GM23338 (cell line): ENCODE results near the gene AMFR. TPM values are rescaled to one million over a fixed set of nuclear protein-coding genes. Genes with fewer than 3 reads are reported as not detected.

Experiments
- CREB1 ChIP-seq: fragments of 250-450 bp; sonication (Bioruptor Pico); IDR thresholded peaks from 2 replicates; pipeline ENCODE4 v1.5.0; 2020; ENCODE audit warnings: low read depth, mild to moderate bottlenecking, moderate library complexity
- EZH2 ChIP-seq: fragments of 200-600 bp; sonication (generic); IDR thresholded peaks from one replicate; pipeline ENCODE4 v1.8.0; 2017; ENCODE audit warnings: antibody characterized with exemption, mild to moderate bottlenecking, low read depth; ENCODE audit not compliant: unreplicated experiment
- JUNB ChIP-seq: IDR thresholded peaks from one replicate; pipeline ENCODE4 v1.6.1; 2016; ENCODE audit warnings: antibody characterized with exemption; ENCODE audit not compliant: unreplicated experiment
- NANOG ChIP-seq: IDR thresholded peaks from 2 replicates; pipeline ENCODE4 v1.6.1; 2016; ENCODE audit warnings: antibody characterized with exemption, borderline replicate concordance
- POLR2AphosphoS5 ChIP-seq: IDR thresholded peaks from 2 replicates; pipeline ENCODE4 v1.6.1; 2016; ENCODE audit warnings: antibody characterized with exemption, low read depth
- STAT1 ChIP-seq: IDR thresholded peaks from one replicate; pipeline ENCODE4 v1.6.1; 2016; ENCODE audit warnings: antibody characterized with exemption; ENCODE audit not compliant: unreplicated experiment
- ZNF114 ChIP-seq: fragments of 250-450 bp; sonication (Bioruptor Pico); IDR thresholded peaks from 2 replicates; pipeline ENCODE4 v1.5.0; 2020; ENCODE audit warnings: mild to moderate bottlenecking, moderate library complexity
- polyA plus RNA-seq: library from polyadenylated mRNA; unstranded; fragments of >200 nt; fragmentation: Nextera tagmentation; extraction: Ambion mirVana; gene quantifications from 2 replicates; pipeline ENCODE4 v1.2.1, GENCODE V29; 2016
- total RNA-seq: library from RNA; depleted of rRNA; stranded (reverse); fragments of >200 nt; shearing (Covaris generic); gene quantifications from 2 replicates; pipeline ENCODE4 v1.2.3, GENCODE V29; 2014
- TF ChIP-seq, protein P1 (sequence below): fragments of 250-450 bp; sonication (Bioruptor Pico); IDR thresholded peaks from 2 replicates; pipeline ENCODE4 v1.5.0; 2020; ENCODE audit warnings: mild to moderate bottlenecking, moderate library complexity
- TF ChIP-seq, protein P2 (sequence below): IDR thresholded peaks from 2 replicates; pipeline ENCODE4 v1.6.1; 2016; ENCODE audit warnings: antibody characterized with exemption

Gene AMFR
- total and polyA plus RNA-seq, 2 experiments from 2014 or later, result 9.0 to 41.1 TPM

- TF ChIP-seq, protein P1, sequence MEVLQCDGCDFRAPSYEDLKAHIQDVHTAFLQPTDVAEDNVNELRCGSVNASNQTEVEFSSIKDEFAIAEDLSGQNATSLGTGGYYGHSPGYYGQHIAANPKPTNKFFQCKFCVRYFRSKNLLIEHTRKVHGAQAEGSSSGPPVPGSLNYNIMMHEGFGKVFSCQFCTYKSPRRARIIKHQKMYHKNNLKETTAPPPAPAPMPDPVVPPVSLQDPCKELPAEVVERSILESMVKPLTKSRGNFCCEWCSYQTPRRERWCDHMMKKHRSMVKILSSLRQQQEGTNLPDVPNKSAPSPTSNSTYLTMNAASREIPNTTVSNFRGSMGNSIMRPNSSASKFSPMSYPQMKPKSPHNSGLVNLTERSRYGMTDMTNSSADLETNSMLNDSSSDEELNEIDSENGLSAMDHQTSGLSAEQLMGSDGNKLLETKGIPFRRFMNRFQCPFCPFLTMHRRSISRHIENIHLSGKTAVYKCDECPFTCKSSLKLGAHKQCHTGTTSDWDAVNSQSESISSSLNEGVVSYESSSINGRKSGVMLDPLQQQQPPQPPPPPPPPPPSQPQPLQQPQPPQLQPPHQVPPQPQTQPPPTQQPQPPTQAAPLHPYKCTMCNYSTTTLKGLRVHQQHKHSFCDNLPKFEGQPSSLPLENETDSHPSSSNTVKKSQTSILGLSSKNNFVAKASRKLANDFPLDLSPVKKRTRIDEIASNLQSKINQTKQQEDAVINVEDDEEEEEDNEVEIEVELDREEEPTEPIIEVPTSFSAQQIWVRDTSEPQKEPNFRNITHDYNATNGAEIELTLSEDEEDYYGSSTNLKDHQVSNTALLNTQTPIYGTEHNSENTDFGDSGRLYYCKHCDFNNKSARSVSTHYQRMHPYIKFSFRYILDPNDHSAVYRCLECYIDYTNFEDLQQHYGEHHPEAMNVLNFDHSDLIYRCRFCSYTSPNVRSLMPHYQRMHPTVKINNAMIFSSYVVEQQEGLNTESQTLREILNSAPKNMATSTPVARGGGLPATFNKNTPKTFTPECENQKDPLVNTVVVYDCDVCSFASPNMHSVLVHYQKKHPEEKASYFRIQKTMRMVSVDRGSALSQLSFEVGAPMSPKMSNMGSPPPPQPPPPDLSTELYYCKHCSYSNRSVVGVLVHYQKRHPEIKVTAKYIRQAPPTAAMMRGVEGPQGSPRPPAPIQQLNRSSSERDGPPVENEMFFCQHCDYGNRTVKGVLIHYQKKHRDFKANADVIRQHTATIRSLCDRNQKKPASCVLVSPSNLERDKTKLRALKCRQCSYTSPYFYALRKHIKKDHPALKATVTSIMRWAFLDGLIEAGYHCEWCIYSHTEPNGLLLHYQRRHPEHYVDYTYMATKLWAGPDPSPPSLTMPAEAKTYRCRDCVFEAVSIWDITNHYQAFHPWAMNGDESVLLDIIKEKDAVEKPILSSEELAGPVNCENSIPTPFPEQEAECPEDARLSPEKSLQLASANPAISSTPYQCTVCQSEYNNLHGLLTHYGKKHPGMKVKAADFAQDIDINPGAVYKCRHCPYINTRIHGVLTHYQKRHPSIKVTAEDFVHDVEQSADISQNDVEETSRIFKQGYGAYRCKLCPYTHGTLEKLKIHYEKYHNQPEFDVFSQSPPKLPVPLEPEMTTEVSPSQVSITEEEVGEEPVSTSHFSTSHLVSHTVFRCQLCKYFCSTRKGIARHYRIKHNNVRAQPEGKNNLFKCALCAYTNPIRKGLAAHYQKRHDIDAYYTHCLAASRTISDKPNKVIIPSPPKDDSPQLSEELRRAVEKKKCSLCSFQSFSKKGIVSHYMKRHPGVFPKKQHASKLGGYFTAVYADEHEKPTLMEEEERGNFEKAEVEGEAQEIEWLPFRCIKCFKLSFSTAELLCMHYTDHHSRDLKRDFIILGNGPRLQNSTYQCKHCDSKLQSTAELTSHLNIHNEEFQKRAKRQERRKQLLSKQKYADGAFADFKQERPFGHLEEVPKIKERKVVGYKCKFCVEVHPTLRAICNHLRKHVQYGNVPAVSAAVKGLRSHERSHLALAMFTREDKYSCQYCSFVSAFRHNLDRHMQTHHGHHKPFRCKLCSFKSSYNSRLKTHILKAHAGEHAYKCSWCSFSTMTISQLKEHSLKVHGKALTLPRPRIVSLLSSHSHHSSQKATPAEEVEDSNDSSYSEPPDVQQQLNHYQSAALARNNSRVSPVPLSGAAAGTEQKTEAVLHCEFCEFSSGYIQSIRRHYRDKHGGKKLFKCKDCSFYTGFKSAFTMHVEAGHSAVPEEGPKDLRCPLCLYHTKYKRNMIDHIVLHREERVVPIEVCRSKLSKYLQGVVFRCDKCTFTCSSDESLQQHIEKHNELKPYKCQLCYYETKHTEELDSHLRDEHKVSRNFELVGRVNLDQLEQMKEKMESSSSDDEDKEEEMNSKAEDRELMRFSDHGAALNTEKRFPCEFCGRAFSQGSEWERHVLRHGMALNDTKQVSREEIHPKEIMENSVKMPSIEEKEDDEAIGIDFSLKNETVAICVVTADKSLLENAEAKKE (CRISPR knock-in tag), result no peak
- TF ChIP-seq STAT1, result no peak
- TF ChIP-seq NANOG, result no peak
- no peak for TF ChIP-seq POLR2AphosphoS5
- no peak for TF ChIP-seq JUNB
- TF ChIP-seq, protein P2, sequence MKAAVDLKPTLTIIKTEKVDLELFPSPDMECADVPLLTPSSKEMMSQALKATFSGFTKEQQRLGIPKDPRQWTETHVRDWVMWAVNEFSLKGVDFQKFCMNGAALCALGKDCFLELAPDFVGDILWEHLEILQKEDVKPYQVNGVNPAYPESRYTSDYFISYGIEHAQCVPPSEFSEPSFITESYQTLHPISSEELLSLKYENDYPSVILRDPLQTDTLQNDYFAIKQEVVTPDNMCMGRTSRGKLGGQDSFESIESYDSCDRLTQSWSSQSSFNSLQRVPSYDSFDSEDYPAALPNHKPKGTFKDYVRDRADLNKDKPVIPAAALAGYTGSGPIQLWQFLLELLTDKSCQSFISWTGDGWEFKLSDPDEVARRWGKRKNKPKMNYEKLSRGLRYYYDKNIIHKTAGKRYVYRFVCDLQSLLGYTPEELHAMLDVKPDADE, result no peak
- no peak for TF ChIP-seq CREB1 (CRISPR knock-in tag)
- no peak for TF ChIP-seq ZNF114
- TF ChIP-seq EZH2, result no peak
These were observed 73.9 kb downstream of the AMFR start (continued) for GRCh38 chr16:56351481-56351880.
